Esophagus mucosa (tissue), 1 donor: ENCODE measurements around the gene IRAK2. TPM values are rescaled to one million over a fixed set of nuclear protein-coding genes. Genes with fewer than 3 reads are reported as not detected.
A peak's percentile ranks its signal among the peaks of the same experiment; 100 is the strongest.
"Not testable (repeated sequence)": the region's sequence is repeated elsewhere in the genome, so short reads cannot be mapped to it uniquely, and the experiment has no call there.

ENCODE experiments used
- ATAC-seq: fragments of 200-7000 bp; cut with Tn5 transposase; one replicate; pipeline ENCODE4 v1.9.1; 2020
- total RNA-seq: library from RNA; stranded (reverse); gene quantifications from one replicate; pipeline ENCODE4 v1.2.4, GENCODE V29; 2023
- donor health status: DM: yes; HTN: yes; CAD: no.

IRAK2 gene
- 6.0 TPM for total RNA-seq

GRCh38 chr3:10164546-10165393, at the start of gene IRAK2:
Gene IRAK2, plus strand, starts transcription at chr3:10164919. Its CDS starts 36 bp downstream, at chr3:10164955.
- ATAC-seq = peak; percentile 87

GRCh38 chr3:10115326-10116137, 49.2 kb upstream of the IRAK2 start, which contains the start of gene BRK1:
Gene BRK1, plus strand, starts transcription at chr3:10115675. Its CDS starts 27 bp downstream, at chr3:10115702.
- ATAC-seq = peak; percentile 100

- ATAC-seq = peak; percentile 8
These were observed 48.6 kb upstream of the IRAK2 start for GRCh38 chr3:10116138-10116460.

GRCh38 chr3:10116928-10117327, 47.8 kb upstream of the IRAK2 start:
- no peak for ATAC-seq

GRCh38 chr3:10119376-10119775, 45.3 kb upstream of the IRAK2 start:
- ATAC-seq = no peak

- no peak for ATAC-seq
These were observed 43.7 kb upstream of the IRAK2 start for GRCh38 chr3:10121064-10121463.

- no peak for ATAC-seq
These were observed 42.0 kb upstream of the IRAK2 start for GRCh38 chr3:10122724-10123123.

GRCh38 chr3:10135872-10136271, 28.8 kb upstream of the IRAK2 start:
- not testable (repeated sequence) for ATAC-seq

- ATAC-seq = no peak
These were observed 28.2 kb upstream of the IRAK2 start for GRCh38 chr3:10136426-10137005.

GRCh38 chr3:10137178-10137577, 27.5 kb upstream of the IRAK2 start:
- ATAC-seq = no peak

- no peak for ATAC-seq
These were observed 23.6 kb upstream of the IRAK2 start for GRCh38 chr3:10140996-10141546.

- ATAC-seq = no peak
These were observed 21.8 kb upstream of the IRAK2 start for GRCh38 chr3:10142707-10143560.

GRCh38 chr3:10145685-10146084, 19.0 kb upstream of the IRAK2 start:
- no peak for ATAC-seq

GRCh38 chr3:10149226-10149625, 15.5 kb upstream of the IRAK2 start:
- no peak for ATAC-seq

GRCh38 chr3:10150987-10151386, 13.7 kb upstream of the IRAK2 start:
- ATAC-seq = no peak

GRCh38 chr3:10154335-10155122, 10.2 kb upstream of the IRAK2 start:
- ATAC-seq = peak; percentile 22

GRCh38 chr3:10155123-10155472, 9.6 kb upstream of the IRAK2 start:
- ATAC-seq = no peak

GRCh38 chr3:10155658-10156057, 9.1 kb upstream of the IRAK2 start:
- ATAC-seq = no peak

- no peak for ATAC-seq
These were observed 7.7 kb upstream of the IRAK2 start for GRCh38 chr3:10157031-10157430.

- ATAC-seq = not testable (repeated sequence)
These were observed 6.2 kb upstream of the IRAK2 start for GRCh38 chr3:10158555-10158954.

- ATAC-seq = no peak
These were observed 4.4 kb upstream of the IRAK2 start for GRCh38 chr3:10160346-10160745.
